ENCODE results near the gene SLC66A2. TPM values are rescaled to one million over a fixed set of nuclear protein-coding genes. Genes with fewer than 3 reads are reported as not detected.

The SLC66A2 gene
- total and polyA plus RNA-seq, 2 of the 13 experiments (the other 11 are each of a cell fraction or from before 2014, with no cell fraction given): 33.5 to 41.9 TPM

DNA sequence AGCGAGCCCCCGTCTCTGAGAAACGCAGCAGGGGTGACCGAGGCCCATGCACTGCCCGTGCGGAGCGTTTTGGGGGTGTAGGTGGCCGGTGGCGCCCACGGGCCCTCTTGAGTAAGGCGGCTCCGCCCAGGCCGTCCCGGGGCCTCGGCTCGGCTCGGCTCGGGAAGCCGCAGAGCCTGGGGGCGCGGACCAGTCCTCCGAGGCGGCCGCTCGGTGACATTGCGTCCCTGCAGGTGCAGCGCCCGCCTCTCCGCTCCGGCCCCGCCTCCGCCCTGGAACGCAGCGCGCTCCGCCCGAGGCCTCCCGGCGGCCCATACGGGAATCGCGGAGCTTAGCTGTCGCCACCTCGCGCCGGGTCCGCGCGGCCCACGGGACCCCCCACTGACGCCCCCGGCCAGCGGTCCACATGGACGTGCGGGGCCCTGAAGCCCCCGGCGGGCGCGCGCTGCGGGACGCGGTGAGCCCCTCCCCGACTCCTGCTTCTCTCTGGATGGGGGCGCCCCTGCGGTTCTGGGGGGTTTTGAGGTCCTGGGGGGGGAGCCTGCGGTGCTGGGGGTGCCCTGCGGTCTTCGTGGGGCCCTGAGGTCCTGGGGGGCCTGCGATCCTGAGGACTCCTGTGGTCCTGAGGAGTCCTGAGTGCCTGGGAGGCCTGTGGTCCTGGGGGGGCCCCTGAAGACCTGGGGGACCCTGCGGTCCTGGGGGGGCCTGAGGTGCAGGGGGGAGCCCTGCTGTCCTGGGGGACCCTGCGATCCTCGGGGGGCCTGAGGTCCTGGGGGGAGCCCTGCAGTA, 13.1 kb upstream of the SLC66A2 start, which contains the start of gene HSBP1L1 (continued):
- TF ChIP-seq, protein P1, sequence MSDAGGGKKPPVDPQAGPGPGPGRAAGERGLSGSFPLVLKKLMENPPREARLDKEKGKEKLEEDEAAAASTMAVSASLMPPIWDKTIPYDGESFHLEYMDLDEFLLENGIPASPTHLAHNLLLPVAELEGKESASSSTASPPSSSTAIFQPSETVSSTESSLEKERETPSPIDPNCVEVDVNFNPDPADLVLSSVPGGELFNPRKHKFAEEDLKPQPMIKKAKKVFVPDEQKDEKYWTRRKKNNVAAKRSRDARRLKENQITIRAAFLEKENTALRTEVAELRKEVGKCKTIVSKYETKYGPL (CRISPR knock-in tag; IDR thresholded peaks at IDR 0.05): no peak
- 0 out of 2 replicates have a peak, but pooled peaks have one; percentile 59 for TF ChIP-seq HOXA9 (CRISPR knock-in tag; IDR thresholded peaks at IDR 0.05; ENCODE audit: borderline replicate concordance)
- TF ChIP-seq ZNF891 (CRISPR knock-in tag; IDR thresholded peaks at IDR 0.05): no peak
- TF ChIP-seq, protein P2, sequence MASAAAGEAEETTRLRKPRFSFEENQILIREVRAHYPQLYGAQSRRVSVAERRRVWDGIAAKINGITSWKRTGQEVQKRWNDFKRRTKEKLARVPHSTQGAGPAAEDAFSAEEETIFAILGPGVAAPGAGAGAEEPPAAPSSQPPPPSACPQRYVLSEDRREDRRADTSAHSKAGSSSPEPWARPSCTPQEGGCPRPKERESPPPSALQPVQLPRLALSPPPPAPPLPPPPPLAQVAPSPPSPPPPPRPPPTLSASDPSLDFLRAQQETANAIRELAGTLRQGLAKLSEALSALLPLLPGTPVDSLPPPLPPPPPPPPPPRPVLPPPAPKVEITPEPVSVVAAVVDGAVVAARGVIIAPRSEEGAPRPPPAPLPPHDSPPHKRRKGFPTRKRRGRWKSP (CRISPR knock-in tag; IDR thresholded peaks at IDR 0.05): peak; percentile 25; the same call in 1 of the 2 replicates
- TF ChIP-seq SKIL (CRISPR knock-in tag; IDR thresholded peaks at IDR 0.05; ENCODE audit: borderline replicate concordance): no peak
- no peak for TF ChIP-seq ARID5B (CRISPR knock-in tag; IDR thresholded peaks at IDR 0.05)
- TF ChIP-seq, protein P3, sequence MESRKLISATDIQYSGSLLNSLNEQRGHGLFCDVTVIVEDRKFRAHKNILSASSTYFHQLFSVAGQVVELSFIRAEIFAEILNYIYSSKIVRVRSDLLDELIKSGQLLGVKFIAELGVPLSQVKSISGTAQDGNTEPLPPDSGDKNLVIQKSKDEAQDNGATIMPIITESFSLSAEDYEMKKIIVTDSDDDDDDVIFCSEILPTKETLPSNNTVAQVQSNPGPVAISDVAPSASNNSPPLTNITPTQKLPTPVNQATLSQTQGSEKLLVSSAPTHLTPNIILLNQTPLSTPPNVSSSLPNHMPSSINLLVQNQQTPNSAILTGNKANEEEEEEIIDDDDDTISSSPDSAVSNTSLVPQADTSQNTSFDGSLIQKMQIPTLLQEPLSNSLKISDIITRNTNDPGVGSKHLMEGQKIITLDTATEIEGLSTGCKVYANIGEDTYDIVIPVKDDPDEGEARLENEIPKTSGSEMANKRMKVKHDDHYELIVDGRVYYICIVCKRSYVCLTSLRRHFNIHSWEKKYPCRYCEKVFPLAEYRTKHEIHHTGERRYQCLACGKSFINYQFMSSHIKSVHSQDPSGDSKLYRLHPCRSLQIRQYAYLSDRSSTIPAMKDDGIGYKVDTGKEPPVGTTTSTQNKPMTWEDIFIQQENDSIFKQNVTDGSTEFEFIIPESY (CRISPR knock-in tag; IDR thresholded peaks at IDR 0.05): 0 out of 2 replicates have a peak, but pooled peaks have one; percentile 23
- TF ChIP-seq, protein P4, sequence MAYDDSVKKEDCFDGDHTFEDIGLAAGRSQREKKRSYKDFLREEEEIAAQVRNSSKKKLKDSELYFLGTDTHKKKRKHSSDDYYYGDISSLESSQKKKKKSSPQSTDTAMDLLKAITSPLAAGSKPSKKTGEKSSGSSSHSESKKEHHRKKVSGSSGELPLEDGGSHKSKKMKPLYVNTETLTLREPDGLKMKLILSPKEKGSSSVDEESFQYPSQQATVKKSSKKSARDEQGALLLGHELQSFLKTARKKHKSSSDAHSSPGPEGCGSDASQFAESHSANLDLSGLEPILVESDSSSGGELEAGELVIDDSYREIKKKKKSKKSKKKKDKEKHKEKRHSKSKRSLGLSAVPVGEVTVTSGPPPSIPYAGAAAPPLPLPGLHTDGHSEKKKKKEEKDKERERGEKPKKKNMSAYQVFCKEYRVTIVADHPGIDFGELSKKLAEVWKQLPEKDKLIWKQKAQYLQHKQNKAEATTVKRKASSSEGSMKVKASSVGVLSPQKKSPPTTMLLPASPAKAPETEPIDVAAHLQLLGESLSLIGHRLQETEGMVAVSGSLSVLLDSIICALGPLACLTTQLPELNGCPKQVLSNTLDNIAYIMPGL (CRISPR knock-in tag; IDR thresholded peaks at IDR 0.05; ENCODE audit: borderline replicate concordance in 1 of 2, low read depth in 1 of 2): peak; percentile 88 to 90
- TF ChIP-seq NPAS2 (CRISPR knock-in tag; IDR thresholded peaks at IDR 0.05; ENCODE audit: borderline replicate concordance): no peak
- TF ChIP-seq DRAP1 (CRISPR knock-in tag; IDR thresholded peaks at IDR 0.05): peak; percentile 61; the same call in 1 of the 2 replicates
- TF ChIP-seq, protein P5, sequence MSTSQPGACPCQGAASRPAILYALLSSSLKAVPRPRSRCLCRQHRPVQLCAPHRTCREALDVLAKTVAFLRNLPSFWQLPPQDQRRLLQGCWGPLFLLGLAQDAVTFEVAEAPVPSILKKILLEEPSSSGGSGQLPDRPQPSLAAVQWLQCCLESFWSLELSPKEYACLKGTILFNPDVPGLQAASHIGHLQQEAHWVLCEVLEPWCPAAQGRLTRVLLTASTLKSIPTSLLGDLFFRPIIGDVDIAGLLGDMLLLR (CRISPR knock-in tag; IDR thresholded peaks at IDR 0.05): 0 out of 2 replicates have a peak, but pooled peaks have one; percentile 41
- TF ChIP-seq CREBL2 (CRISPR knock-in tag; IDR thresholded peaks at IDR 0.05; ENCODE audit: borderline replicate concordance): no peak
